ENCODE results near the gene SCEL.
"Not testable (repeated sequence)": the region's sequence is repeated elsewhere in the genome, so short reads cannot be mapped to it uniquely, and the experiment has no call there.

SCEL gene

GRCh38 chr13:77558016-77558415 is 22.5 kb downstream of the SCEL start:
- no peak for DNase-seq (ENCODE audit: low read depth)

GRCh38 chr13:77563111-77563510 is 27.6 kb downstream of the SCEL start:
- no peak for DNase-seq (ENCODE audit: low read depth)

DNA sequence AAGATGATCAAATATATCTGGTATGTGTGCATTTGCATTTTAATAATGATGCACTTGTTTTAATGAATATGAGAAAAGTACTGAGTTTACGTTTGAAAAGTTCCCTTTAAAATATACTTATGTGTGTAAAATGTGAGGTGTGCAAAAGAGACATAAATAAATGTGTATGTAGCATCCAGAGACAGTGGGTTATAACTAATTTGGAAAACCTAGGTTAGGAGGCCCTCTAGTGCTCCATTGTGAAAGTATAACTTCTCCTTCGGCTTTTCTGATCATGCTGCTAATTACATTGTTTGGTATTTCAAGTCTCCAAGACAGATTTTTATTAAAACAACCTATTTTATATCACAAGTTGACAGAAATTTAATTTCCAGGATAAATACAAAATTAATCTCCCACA is 30.1 kb downstream of the SCEL start:
- no peak for DNase-seq (ENCODE audit: low read depth)

DNA sequence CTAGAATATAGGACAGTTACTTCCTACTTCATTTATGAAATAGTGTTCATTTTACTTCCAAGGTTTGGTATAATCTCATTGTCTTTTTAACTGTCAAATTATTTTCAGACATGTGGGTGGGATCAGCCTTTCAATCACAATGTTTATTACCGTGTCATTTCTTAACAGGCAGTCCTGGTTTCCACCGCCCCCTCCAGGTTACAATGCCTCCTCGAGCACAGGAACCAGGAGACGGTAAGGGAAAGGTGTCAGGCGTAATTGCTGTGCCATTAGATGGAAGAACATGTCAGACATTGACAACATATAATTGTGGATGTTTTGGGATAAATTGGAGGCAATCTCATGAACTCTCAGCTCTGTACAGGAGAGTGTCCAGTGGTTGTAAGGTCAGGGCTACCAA is 36.5 kb downstream of the SCEL start:
- no peak for DNase-seq (ENCODE audit: low read depth)

- no peak for DNase-seq (ENCODE audit: low read depth)
These were observed 38.6 kb downstream of the SCEL start for GRCh38 chr13:77574096-77574495.

DNA sequence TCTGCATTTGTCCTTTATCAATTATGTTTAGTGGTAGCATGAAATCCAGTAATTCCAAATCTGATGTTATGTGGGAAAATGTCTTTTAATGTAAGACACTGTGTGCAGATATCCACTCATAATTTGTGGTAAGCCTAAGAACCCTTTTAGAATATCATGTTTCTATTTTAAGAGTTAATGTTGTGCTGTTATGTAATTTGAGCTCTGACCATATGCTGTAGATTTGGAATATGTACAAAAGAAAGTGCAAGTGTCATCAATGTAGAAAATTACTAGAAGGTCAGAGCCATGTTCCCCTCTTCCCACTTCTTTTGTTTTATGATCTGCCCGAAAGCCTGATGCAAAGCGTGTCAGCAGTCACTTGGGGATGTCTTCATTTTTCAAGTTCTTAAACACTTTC is 44.5 kb downstream of the SCEL start:
- no peak for DNase-seq (ENCODE audit: low read depth)

DNA sequence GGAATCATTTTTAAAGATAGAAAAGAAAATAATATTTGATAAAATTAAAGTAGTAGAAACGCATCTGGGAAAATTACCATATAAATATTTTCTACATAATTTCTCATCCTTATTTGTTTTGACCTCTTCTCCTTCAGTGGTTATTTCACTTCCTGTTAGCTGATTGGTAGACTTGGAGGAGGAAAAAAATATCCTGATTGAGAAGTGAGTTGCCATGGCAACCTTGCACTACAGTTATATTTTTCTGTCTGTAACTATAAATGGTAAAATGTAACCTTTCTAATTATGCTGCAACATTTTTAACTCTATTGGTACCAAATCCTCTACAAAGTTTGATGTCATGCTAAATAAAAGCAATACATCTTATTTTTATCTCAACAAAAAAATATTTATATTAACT is 45.2 kb downstream of the SCEL start:
- no peak for DNase-seq (ENCODE audit: low read depth)

DNA sequence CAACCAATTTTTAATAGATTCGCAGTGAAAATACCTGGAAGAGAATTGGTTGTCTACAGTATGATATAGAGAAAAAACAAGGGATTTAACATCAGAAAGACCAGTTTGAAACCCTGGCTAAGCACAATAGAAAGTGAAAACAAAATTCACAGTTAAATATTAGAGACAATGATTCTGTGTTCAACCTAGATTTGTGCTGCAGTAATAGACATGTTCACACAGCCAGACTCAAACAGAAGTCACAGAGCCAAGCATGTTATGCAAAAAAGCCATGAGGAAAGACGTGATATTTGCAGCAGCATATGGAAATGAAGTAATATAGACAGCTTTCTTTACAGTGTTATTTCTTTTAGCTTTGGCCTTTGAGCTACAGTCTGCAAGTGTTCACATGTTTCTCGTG is 48.1 kb downstream of the SCEL start:
- DNase-seq (ENCODE audit: low read depth), result no peak

GRCh38 chr13:77584106-77584505 is 48.6 kb downstream of the SCEL start:
- DNase-seq (ENCODE audit: low read depth), result no peak

GRCh38 chr13:77595166-77595810 is 59.8 kb downstream of the SCEL start:
- no peak for DNase-seq (ENCODE audit: low read depth)

DNA sequence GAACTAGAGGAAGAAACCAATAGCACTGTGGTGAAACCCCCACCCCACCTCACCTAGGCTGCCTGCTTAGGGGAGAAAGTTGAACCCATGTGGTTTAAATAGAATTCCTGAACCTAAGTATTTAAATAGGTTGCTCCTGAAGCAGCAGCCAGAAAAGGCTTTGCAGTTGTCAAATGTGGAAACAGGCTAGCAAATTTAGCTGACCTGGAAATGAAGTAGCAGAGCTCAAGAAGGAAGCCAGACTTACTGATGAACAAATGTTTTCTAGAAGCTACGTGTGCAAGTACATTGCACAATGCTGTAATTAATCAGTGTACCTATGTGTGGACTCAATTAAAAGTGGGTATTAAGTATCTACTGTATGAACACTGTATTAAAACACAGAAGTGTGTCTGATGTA is 61.3 kb downstream of the SCEL start:
- no peak for DNase-seq (ENCODE audit: low read depth)

DNA sequence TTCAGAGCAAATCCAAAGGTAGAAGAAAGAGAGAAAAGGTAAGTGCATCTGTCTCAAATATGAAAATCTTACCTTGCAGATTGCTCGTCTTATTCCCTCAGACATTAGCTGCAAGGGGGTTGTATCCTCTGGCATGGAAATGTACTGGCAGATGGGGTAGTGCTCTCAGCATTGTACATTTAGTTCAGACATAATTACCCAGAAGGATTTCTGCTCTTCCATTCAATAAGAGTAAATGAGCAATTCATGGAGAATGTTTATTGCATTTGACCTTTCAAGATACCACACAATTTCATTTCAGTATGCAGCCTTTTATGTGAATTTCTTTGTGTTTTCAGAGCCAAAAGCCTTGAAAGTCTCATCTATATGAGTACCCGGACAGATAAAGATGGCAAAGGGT is 63.8 kb downstream of the SCEL start:
- no peak for DNase-seq (ENCODE audit: low read depth)

DNA sequence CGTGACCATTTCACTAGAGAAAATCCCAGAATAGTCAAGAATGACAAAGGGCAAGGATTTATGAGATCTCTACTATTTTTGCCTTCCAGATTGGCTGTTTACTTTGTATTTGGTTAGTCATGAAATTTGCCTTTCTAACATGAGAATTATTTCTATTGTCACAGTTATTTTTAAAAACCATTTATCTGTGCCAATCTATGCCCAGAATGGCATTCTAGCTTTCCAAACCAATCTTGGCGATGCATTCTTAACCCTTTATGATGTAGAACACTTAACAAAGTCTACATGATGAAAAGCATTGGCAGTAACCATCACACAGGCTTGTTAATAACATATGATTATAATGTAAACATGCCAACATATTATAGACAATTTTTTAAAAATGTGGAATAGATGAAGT is 65.2 kb downstream of the SCEL start:
- no peak for DNase-seq (ENCODE audit: low read depth)

DNA sequence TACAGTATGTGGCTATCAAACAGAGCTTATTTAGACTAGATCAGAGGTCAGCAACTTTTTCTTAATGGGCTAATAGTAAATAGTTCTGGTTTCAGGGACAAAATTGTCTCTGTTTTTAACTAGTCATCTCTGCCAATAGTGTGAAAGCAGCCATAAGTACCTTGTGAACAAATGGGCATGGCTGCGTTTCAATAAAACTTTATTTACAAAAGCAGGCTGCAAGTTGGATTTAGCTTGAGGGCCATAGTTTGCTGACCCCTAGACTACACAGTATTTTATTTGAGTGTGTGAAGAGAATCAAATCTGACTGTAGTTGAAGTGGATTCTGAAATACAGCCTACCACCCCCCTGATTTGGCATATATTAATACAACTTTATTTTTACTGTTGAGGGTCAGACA is 75.6 kb downstream of the SCEL start:
- DNase-seq (ENCODE audit: low read depth), result no peak

DNA sequence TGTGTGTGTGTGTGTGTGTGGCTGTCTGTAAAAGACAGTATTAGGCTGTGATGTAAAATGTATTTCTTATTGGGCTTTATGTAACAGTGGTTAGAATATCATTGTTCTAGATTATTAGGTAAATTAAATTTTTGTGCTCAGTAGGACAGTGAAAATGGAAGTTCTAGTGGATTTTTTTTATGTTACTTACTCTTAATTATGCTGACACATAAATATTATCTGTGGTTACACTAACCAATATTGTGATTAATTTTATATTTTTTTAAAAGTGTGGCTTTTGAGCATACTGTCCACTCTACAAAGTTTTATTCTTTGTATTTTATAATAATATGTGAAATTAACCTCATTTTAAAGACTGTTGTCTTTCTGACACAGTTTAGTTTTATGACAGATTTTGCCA is 80.5 kb downstream of the SCEL start:
- DNase-seq (ENCODE audit: low read depth), result no peak

- no peak for DNase-seq (ENCODE audit: low read depth)
These were observed 84.1 kb downstream of the SCEL start for GRCh38 chr13:77619655-77620054.

DNA sequence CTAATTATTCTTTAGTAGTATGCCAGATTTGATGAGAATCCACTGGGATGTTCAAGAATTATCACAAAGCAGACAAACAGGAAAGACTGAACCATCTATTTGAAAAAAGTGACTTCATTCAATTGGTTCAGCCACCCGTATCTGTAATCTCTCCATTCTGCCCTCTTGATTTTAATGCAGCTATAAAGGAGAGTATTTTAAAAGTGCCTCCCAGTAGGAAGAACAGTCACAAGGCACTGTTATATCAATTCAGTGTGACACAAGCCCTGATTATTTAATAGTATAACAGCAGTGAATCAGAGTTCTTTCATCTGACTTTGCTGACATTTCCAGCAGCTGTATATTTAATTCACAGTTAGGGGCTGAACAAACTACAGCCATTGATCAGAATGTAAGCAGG is 84.6 kb downstream of the SCEL start:
- no peak for DNase-seq (ENCODE audit: low read depth)

- DNase-seq (ENCODE audit: low read depth), result no peak
These were observed 88.3 kb downstream of the SCEL start for GRCh38 chr13:77623806-77624205.

DNA sequence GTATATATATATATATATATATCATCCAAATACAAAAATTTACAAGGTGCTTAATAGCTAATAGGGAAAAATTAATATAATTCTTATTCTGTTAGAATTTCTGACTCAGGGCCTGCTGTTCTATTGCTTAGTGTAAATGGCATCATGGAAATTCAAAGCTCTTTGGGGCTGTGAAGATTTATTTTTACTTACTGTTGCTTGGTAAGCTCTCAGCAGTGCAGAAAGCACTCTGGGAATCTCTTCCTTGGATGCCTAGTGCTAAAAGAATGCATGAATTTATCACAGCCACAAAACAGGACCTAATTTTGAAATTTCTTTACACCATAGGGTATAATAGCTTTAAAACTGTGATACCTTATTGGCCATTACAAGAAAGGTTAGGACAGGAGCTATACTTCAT is 92.7 kb downstream of the SCEL start:
- no peak for DNase-seq (ENCODE audit: low read depth)

DNA sequence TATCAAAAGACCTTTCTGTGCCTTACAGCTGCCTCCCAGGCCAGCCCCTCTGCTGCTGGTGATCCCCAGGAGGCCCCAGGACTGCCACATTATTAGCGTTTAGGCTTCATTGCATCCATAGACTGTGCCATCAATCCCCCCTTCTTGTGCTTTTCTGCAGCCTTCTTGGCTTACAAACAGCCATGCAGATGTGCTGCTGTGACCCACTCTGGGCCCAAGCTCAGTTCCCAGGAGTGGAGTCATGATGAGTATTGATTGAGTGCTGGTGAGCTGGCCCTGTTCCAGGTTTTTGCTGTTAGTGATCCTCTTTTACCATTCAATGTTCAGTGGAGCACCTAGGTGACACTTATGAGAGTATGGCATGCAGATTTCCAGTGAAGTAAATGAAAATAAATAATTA is 102.1 kb downstream of the SCEL start:
- DNase-seq (ENCODE audit: low read depth), result no peak

DNA sequence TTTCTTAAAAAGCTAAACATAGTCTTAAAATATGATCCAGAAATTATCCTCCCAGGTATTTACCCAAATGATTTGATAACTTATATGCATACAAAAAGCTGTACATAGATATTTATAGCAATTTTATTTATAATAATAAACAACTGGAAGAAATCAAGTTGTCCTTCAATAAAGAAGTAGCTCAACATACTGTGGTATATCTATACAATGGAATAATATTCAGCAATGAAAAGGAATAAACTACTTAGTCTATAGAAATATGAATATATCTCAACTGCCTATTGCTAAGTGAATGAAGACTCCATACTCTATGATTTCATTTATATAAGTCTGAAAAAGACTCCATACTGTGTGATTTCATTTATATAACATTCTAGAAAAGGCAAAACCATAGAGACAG is 114.9 kb downstream of the SCEL start:
- no peak for DNase-seq (ENCODE audit: low read depth)

- DNase-seq (ENCODE audit: low read depth), result no peak
These were observed 117.8 kb downstream of the SCEL start for GRCh38 chr13:77653301-77653700.

DNA sequence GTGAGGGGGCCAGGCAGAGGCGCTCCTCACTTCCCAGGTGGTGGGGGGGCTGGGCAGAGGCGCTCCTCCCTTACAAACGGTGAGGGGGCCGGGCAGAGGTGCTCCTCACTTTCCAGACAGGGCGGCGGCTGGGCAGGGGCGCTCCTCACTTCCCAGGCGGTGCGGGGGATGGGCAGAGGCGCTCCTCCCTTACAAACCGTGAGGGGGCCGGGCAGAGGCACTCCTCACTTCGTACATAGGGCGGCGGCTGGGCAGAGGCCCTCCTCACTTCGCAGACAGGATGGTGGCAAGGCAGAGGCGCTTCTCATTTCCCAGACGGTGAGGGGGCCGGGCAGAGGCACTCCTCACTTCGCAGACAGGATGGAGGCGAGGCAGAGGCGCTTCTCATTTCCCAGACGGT is 124.5 kb downstream of the SCEL start:
- not testable (repeated sequence) for DNase-seq (ENCODE audit: low read depth)

DNA sequence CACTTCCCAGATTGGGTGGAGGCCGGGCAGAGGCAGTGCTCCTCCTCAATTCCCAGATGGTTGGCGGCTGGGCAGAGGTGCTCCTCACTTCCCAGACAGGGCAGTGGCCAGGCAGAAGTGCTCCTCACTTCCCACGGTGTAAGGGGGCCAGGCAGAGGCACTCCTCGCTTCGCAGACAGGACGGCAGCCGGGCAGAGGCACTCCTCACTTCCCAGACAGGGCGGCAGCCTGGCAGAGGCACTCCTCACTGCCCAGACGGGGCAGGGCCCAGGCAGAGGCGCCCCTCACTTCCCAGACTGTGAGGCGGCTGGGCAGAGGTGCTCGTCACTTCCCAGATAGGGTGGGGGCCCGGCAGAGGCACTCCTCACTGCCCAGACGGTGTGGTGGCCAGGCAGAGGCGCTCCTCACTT is 125.3 kb downstream of the SCEL start:
- DNase-seq (ENCODE audit: low read depth), result no peak

- not testable (repeated sequence) for DNase-seq (ENCODE audit: low read depth)
These were observed 126.8 kb downstream of the SCEL start for GRCh38 chr13:77662301-77662700.
